ENCODE data around the gene IL1RAPL2.

IL1RAPL2 gene

GRCh38 chrX:104712515-104712914 is 146.5 kb downstream of the IL1RAPL2 start:
- TF ChIP-seq RAD21 (IDR thresholded peaks at IDR 0.05; ENCODE audit: low read depth) (no peak), EGR1 (IDR thresholded peaks at IDR 0.05) (no peak), FOXM1 (IDR thresholded peaks at IDR 0.05; ENCODE audit: borderline replicate concordance, low read depth) (no peak), EP300 (IDR thresholded peaks at IDR 0.05; ENCODE audit: borderline replicate concordance) (no peak), USF1 (IDR thresholded peaks at IDR 0.05) (no peak), TEAD4 (IDR thresholded peaks at IDR 0.05) (no peak), CEBPB (IDR thresholded peaks at IDR 0.05) (no peak), ZBTB7A (IDR thresholded peaks at IDR 0.05; ENCODE audit: low read depth) (no peak), MAX (IDR thresholded peaks at IDR 0.05) (no peak), TAF1 (IDR thresholded peaks at IDR 0.05; ENCODE audit: low read depth) (no peak)

- TF ChIP-seq TCF12 (IDR thresholded peaks at IDR 0.05; ENCODE audit: low read depth) (no peak), TAF1 (IDR thresholded peaks at IDR 0.05; ENCODE audit: low read depth) (no peak), RAD21 (IDR thresholded peaks at IDR 0.05; ENCODE audit: low read depth) (no peak), EP300 (IDR thresholded peaks at IDR 0.05; ENCODE audit: borderline replicate concordance) (no peak), REST (IDR thresholded peaks at IDR 0.05; ENCODE audit: low read depth) (no peak), NFIC (IDR thresholded peaks at IDR 0.05) (no peak), FOXM1 (IDR thresholded peaks at IDR 0.05; ENCODE audit: borderline replicate concordance, low read depth) (no peak)
Measured at GRCh38 chrX:104721854-104722253, 155.9 kb downstream of the IL1RAPL2 start.

- no peak for TF ChIP-seq ZBTB7A (IDR thresholded peaks at IDR 0.05; ENCODE audit: low read depth)
- TF ChIP-seq TAF1 (IDR thresholded peaks at IDR 0.05; ENCODE audit: low read depth): no peak
- TF ChIP-seq REST (IDR thresholded peaks at IDR 0.05; ENCODE audit: low read depth): no peak
- TF ChIP-seq TCF12 (IDR thresholded peaks at IDR 0.05; ENCODE audit: low read depth): no peak
- TF ChIP-seq CEBPB (IDR thresholded peaks at IDR 0.05): no peak
- TF ChIP-seq TEAD4 (IDR thresholded peaks at IDR 0.05): no peak
- no peak for TF ChIP-seq MAX (IDR thresholded peaks at IDR 0.05)
- no peak for TF ChIP-seq USF1 (IDR thresholded peaks at IDR 0.05)
- no peak for TF ChIP-seq EP300 (IDR thresholded peaks at IDR 0.05; ENCODE audit: borderline replicate concordance)
- TF ChIP-seq RAD21 (IDR thresholded peaks at IDR 0.05; ENCODE audit: low read depth): no peak
- no peak for TF ChIP-seq NFIC (IDR thresholded peaks at IDR 0.05)
- no peak for TF ChIP-seq EGR1 (IDR thresholded peaks at IDR 0.05)
- no peak for TF ChIP-seq CREB1 (IDR thresholded peaks at IDR 0.05; ENCODE audit: low read depth)
- no peak for TF ChIP-seq YY1 (IDR thresholded peaks at IDR 0.05; ENCODE audit: low read depth)
- TF ChIP-seq FOXM1 (IDR thresholded peaks at IDR 0.05; ENCODE audit: borderline replicate concordance, low read depth): no peak
Measured at GRCh38 chrX:104728456-104728855, 162.5 kb downstream of the IL1RAPL2 start.

- TF ChIP-seq FOXM1 (IDR thresholded peaks at IDR 0.05; ENCODE audit: borderline replicate concordance, low read depth) (no peak), YY1 (IDR thresholded peaks at IDR 0.05; ENCODE audit: low read depth) (no peak), USF1 (IDR thresholded peaks at IDR 0.05) (no peak), TAF1 (IDR thresholded peaks at IDR 0.05; ENCODE audit: low read depth) (no peak), CREB1 (IDR thresholded peaks at IDR 0.05; ENCODE audit: low read depth) (no peak), MAX (IDR thresholded peaks at IDR 0.05) (no peak), CEBPB (IDR thresholded peaks at IDR 0.05) (no peak), RAD21 (IDR thresholded peaks at IDR 0.05; ENCODE audit: low read depth) (no peak), EP300 (IDR thresholded peaks at IDR 0.05; ENCODE audit: borderline replicate concordance) (no peak), TCF12 (IDR thresholded peaks at IDR 0.05; ENCODE audit: low read depth) (no peak), REST (IDR thresholded peaks at IDR 0.05; ENCODE audit: low read depth) (no peak), EGR1 (IDR thresholded peaks at IDR 0.05) (no peak), NFIC (IDR thresholded peaks at IDR 0.05) (no peak), ZBTB7A (IDR thresholded peaks at IDR 0.05; ENCODE audit: low read depth) (no peak), TEAD4 (IDR thresholded peaks at IDR 0.05) (no peak)
Measured at GRCh38 chrX:104742355-104742754, 176.4 kb downstream of the IL1RAPL2 start.
